HG02678 (cell line): ENCODE data around the gene ITLN1.
A peak's percentile ranks its signal among the peaks of the same experiment; 100 is the strongest.
"Not testable (repeated sequence)": the region's sequence is repeated elsewhere in the genome, so short reads cannot be mapped to it uniquely, and the experiment has no call there.

Source experiments
- ATAC-seq: cut with Tn5 transposase; IDR thresholded peaks from one replicate; pipeline ENCODE4 v1.9.1; 2021; ENCODE audit warnings: mild to moderate bottlenecking, moderate library complexity; ENCODE audit not compliant: unreplicated experiment

ITLN1 gene

GRCh38 chr1:160885042-160885441 is at the start of gene ITLN1:
Gene ITLN1 (minus strand): TSS chr1:160885180. CDS start chr1:160884877, 303 bp downstream.
- ATAC-seq = no peak

- ATAC-seq = not testable (repeated sequence)
Observed at GRCh38 chr1:160933305-160933704, 48.3 kb upstream of the ITLN1 start.

DNA sequence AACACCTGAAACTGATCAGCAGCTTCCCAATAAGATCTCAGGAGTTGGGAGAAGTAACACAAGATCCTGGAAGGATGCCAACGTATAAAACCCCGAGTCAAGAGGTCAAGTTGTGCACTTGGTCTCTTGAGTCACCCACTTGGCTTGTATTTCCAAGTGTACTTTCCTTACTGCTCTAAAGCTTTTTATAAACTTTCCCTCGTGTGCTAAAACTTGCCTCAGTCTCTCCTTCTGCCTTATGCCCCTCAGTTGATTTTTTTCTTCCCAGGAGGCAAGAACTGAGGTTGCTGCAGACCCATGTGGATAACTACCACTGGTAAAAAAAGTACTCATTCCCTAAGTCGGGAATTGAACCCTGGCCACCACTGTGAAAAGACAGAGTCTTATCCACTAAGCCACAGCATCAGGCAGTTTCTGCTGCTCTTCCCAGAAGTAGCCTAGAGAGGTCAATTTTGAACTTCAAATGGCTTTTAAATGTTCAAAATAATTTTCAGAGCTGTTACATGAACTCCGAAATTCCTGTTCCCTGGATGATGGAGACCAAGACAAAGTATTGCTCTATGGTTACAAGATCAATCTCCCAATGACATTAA is 40.8 kb upstream of the ITLN1 start:
- no peak for ATAC-seq

GRCh38 chr1:160924791-160925651 is 40.0 kb upstream of the ITLN1 start:
- ATAC-seq = no peak

DNA sequence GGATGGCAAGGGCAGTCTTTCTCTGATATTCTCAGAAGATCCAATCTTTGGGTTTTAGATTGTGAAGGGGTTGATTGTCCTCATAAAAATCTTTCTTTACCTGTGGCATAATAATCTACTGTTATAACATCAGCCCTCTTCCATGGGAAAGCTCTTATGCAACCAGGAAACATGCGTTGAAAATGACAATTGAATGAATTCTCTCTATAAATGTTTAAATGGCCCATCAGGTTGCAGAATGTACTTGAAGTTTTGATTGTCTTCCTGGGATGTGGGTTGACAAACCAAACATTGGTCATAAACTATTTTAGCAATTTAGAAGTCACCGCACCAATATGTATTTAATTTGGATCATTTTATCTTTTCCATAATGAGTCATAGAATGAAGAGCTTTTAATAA is 31.7 kb upstream of the ITLN1 start:
- ATAC-seq = no peak

DNA sequence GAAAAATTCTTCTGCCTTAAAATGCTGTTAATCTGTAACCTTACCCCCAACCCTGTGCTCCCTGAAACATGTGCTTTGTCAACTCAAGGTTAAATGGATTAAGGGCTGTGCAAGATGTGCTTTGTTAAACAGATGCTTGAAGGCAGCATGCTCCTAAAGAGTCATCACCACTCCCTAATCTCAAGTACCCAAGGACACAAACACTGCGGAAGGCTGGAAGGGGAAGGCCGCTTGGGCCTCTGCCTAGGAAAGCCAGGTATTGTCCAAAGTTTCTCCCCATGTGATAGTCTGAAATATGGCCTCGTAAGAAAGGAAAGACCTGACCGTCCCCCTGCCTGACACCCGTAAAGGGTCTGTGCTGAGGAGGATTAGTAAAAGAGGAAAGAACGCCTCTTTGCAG is 28.2 kb upstream of the ITLN1 start:
- ATAC-seq = not testable (repeated sequence)

DNA sequence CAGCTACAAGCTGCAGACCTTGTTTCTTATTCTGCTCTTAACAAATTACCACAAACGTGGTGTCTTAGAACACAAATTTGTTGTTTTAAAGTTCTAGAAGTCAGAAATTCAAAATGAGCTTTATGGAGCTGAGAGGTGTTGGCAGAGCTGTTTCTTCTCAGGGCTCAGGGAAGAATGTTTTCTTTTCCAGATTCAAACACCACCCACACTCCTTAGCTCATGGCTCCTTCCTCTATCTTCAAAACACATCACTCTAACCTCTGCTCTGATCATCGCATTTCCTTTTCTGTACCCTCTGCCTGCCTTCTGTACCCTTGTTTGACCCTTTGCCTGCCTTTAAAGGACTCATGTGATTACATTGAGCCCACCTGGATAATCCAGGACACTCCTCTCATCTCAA is 26.9 kb upstream of the ITLN1 start:
- ATAC-seq = no peak

- no peak for ATAC-seq
Observed at GRCh38 chr1:160911441-160911840, 26.5 kb upstream of the ITLN1 start.

DNA sequence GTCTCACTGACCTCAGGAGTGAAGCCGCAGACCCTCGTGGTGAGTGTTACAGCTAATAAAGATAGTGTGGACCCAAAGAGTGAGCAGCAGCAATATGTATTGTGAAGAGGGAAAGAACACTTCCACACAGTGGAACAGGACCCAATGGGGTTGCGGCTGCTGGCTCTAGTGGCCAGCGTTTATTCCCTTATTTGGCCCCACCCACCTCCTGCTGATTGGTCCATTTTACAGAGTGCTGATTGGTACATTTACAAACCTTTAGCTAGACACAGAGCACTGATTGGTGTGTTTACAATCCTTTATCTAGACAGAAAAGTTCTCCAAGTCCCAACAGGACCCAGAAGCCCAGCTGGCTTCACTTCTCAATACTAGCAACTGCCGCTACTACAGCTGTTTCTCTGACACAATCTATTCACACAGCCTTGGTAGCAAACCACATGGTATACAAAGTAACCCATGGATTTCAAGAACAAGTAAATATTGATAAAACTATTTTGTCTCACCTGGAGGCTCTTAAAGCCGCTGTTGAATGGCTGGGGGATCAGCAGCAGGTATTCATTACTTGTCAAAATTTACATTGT is 25.3 kb upstream of the ITLN1 start:
- no peak for ATAC-seq

GRCh38 chr1:160907976-160908375 is 23.0 kb upstream of the ITLN1 start:
- ATAC-seq = no peak

GRCh38 chr1:160905617-160905989 is 20.6 kb upstream of the ITLN1 start:
- no peak for ATAC-seq

GRCh38 chr1:160904783-160905616 is 20.0 kb upstream of the ITLN1 start:
- no peak for ATAC-seq

DNA sequence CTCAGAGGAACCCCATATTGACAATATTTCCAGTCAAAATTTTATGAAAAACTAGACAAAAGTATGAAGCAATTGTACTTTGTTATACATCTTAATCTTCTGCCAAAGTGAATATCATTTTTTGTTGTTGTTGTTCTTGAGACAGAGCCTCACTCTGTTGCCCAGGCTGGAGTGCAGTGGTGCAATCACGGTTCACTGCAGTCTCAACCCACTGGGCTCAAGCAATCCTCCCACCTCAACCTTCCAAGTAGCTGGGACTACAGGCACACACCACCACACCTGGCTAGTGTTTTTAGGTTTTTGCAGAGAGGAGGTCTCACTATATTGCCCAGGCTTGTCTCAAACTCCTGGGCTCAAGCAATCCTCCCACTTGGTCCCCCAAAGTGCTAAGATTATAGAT is 17.3 kb upstream of the ITLN1 start:
- ATAC-seq = not testable (repeated sequence)

GRCh38 chr1:160901768-160902167 is 16.8 kb upstream of the ITLN1 start:
- ATAC-seq = no peak

DNA sequence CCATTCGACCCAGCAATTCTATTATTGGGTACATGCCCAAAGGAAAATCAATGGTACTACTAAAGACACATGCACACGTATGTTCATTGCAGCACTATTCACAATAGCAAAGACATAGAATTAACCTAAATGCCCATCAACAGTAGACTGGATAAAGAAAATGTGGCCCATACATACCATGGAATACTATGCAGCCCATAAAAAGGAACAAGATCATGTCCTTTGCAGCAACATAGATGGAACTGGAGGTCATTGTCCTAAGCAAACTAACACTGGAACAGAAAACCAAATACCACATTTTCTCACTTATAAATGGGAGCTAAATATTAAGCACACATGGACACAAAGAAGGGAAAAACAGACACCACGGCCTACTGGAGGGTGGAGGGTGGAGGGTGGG is 15.7 kb upstream of the ITLN1 start:
- ATAC-seq = not testable (repeated sequence)

DNA sequence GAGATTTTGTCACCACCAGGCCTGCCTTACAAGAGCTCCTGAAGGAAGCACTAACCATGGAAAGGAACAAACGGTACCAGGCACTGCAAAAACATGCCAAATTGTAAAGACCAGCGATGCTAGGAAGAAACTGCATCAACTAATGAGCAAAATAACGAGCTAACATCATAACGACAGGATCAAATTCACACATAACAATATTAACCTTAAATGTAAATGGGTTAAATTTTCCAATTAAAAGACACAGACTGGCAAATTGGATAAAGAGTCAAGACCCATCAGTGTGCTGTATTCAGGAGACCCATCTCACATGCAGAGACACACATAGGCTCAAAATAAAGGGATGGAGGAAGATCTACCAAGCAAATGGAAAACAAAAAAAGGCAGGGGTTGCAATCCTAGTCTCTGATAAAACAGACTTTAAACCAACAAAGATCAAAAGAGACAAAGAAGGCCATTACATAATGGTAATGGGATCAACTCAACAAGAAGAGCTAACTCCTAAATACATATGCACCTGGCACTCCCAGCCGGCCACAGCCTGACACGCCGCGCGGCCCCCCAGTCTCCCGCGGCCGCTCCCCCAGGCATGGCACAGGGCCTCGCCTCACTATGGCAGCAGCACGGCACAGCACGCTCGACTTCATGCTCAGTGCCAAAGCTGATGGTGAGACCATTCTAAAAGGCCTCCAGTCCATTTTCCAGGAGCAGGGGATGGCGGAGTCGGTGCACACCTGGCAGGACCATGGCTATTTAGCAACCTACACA is 9.6 kb upstream of the ITLN1 start:
- not testable (repeated sequence) for ATAC-seq

GRCh38 chr1:160891474-160891873 is 6.5 kb upstream of the ITLN1 start:
- ATAC-seq = no peak

GRCh38 chr1:160888926-160889325 is 3.9 kb upstream of the ITLN1 start:
- ATAC-seq = no peak

DNA sequence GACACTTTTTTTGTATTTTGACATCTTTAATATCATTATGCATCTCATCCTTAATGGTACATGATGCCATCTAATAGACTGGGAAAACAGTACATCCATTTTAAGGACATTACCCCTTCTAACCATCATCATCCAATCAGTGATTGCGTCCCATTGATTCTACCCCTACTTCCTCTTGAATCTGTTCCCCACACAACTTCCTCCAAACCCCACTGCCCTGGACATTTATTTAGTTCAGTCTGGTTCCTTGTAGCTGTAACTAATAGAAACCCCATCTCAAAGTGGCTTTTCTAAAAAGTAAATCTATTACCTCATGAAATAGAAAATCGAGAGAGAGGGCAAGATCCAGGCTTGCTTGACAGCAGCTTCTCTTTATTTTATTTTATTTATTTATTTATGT is 2.1 kb upstream of the ITLN1 start:
- no peak for ATAC-seq

- ATAC-seq = peak; percentile 52
Observed at GRCh38 chr1:160884579-160884978, 401 bp downstream of the ITLN1 start.
